HG02938 (cell line): ENCODE measurements around the gene NBEA.
"Not testable (repeated sequence)": the region's sequence is repeated elsewhere in the genome, so short reads cannot be mapped to it uniquely, and the experiment has no call there.

Source experiments
- ATAC-seq: cut with Tn5 transposase; IDR thresholded peaks from one replicate; pipeline ENCODE4 v1.9.1; 2021; ENCODE audit warnings: mild to moderate bottlenecking, moderate library complexity; ENCODE audit not compliant: unreplicated experiment

NBEA gene

GRCh38 chr13:35055705-35056104, 113.6 kb downstream of the NBEA start:
- no peak for ATAC-seq

DNA sequence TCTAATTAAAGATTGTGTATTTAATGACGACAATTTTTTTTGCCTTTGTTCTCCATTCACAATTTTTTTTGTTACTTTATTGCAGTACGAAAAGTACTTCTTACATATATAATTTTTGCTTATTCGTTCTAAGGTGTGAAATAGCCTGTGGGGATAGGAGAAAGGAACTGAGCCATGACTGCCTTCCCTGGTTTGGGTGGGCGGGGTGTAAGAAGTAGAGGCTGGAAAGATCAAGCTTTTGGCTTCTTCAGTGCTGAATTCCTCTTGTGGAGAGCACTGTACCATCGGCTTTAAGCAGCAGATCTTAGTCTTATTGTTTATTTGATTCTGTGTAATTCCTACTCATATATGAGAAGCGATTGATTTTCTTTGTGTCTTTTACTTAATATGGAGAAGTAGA, 115.8 kb downstream of the NBEA start:
- no peak for ATAC-seq

GRCh38 chr13:35058585-35058984, 116.5 kb downstream of the NBEA start:
- peak; percentile 87 for ATAC-seq

GRCh38 chr13:35086667-35087066, 144.6 kb downstream of the NBEA start:
- ATAC-seq: no peak

GRCh38 chr13:35092251-35092650, 150.2 kb downstream of the NBEA start:
- ATAC-seq: no peak

- ATAC-seq: no peak
These were observed 150.7 kb downstream of the NBEA start for GRCh38 chr13:35092751-35093150.

- ATAC-seq: no peak
These were observed 151.3 kb downstream of the NBEA start for GRCh38 chr13:35093356-35093755.

- ATAC-seq: not testable (repeated sequence)
These were observed 164.7 kb downstream of the NBEA start for GRCh38 chr13:35106771-35107170.

GRCh38 chr13:35107535-35107934, 165.5 kb downstream of the NBEA start:
- ATAC-seq: no peak

DNA sequence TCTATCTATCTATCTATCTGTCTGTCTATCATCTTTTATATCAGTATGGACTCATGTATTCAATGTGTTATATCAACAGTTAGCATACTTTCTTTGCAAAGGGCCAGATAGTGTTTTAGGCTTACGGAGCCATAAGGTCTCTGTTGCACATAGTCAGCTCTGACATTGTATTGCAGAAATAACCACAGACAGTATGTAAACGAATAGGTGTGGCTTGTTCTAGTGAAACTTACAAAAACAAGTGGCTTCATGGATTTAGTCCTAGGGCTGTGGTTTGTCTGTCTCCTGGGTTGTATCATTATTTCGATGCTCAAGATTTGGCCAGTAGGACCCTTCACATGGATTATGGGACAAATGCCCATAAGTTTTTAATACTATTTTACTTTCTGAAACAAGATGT, 171.5 kb downstream of the NBEA start:
- ATAC-seq: not testable (repeated sequence)

DNA sequence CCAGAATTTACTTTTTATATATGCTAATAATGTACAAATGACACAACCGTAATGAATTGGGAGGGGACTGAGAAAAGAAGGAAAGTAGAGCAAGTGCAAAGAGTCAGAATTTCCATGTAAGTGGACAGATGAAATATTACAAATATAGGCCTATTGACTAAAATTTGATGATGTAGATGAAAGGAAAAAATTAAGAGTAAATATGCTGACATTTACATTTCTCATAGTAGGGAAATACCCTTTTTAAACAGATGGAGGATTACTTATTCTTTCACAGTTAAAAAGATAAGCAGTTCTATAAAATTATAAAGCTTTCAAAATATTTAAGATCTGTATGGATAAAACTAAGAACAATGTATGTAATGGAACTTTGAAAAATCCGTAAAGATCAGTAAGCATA, 185.4 kb downstream of the NBEA start:
- ATAC-seq: no peak

DNA sequence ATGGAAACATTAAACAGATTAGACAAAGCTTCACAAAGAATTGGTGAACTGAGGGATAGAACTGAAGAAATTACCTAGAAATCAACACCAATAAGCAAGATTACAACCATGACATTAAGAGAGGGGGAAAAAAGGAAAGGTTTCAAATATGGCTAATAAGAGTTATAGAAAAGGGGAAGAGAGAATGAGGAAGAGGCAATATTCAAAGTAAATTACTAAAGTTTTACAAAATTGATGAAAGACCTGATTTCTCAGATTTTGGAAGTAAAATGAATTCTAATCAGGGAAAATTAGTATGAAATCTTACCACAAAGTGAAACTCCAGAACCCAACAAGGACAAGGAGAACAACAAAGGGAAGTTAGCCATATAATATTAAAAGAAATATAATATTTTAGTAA, 187.4 kb downstream of the NBEA start:
- no peak for ATAC-seq

GRCh38 chr13:35131471-35131870, 189.4 kb downstream of the NBEA start:
- no peak for ATAC-seq

GRCh38 chr13:35136585-35136984, 194.5 kb downstream of the NBEA start:
- ATAC-seq: no peak

DNA sequence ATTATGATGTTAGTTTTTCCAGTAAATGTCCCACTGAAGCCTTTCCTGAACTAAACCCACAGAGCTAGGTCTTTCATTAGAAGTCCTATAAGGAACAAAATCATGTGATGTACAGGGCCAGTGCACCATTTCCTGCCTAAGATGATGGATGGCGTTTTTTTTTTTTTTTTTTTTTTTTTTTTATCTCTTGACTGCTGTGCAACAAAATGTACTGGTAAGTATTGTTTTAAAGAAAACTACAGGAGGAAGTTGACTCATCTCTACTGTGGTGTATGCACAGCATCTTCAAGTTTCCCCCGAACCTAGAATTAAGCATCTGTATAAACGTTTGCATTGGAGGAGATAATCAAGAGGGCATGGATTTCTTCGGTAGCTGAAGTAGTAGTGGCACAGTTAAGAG, 197.5 kb downstream of the NBEA start:
- no peak for ATAC-seq

DNA sequence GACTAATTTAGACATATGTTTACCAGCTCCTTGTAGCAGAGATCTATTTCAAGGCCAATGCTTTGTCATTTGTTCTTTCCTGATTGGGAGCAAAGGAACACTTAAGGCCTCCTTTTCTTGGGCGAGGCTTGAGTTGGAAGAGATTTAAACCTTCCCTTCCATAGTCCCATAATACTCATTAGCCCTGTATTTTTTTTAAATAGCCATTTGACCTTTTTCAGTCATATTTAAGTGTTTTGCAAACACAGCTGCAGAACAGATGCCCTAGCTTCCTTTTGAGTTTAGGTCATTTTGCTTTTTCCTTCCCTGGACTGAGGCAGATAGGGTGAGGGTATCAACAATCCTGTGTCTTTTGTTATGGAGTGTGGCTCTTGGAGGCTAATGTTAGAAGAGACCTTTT, 198.3 kb downstream of the NBEA start:
- no peak for ATAC-seq

DNA sequence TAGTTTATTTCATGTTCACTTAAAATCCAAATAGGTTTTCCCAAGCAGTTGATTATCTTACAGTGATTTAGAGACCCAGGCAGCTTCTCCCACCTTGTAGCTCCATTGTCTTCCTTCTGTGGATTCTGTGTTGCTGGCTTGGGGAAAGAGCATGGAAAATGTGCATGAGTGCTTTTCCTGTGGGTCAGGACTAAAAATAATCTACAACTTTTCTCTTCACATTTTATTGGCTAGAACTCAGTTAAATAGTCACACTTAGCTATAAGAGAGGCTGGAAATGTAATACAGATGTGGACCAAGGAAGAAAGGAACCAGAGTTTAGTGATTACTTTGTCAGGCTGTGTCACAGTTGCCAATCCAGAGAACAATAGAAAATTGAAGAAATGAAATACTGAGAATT, 198.8 kb downstream of the NBEA start:
- no peak for ATAC-seq

- no peak for ATAC-seq
These were observed 201.1 kb downstream of the NBEA start for GRCh38 chr13:35143123-35143522.

GRCh38 chr13:35144166-35144890, 202.3 kb downstream of the NBEA start:
- no peak for ATAC-seq

- no peak for ATAC-seq
These were observed 204.6 kb downstream of the NBEA start for GRCh38 chr13:35146686-35147085.

- peak; percentile 79 for ATAC-seq
These were observed 215.2 kb downstream of the NBEA start for GRCh38 chr13:35157143-35157755.

DNA sequence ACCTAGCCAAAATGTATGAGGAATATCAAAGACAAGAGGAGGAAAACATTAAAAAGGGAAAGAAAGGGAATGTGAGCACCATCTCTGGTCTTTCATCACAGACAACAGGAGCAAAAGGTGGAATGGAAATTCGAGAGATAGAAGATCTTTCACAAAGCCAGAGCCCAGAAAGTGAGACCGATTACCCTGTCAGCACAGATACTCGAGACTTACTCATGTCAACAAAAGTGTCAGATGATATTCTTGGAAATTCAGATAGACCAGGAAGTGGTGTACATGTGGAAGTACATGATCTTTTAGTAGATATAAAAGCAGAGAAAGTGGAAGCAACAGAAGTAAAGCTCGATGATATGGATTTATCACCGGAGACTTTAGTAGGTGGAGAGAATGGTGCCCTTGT, 217.0 kb downstream of the NBEA start:
- no peak for ATAC-seq

DNA sequence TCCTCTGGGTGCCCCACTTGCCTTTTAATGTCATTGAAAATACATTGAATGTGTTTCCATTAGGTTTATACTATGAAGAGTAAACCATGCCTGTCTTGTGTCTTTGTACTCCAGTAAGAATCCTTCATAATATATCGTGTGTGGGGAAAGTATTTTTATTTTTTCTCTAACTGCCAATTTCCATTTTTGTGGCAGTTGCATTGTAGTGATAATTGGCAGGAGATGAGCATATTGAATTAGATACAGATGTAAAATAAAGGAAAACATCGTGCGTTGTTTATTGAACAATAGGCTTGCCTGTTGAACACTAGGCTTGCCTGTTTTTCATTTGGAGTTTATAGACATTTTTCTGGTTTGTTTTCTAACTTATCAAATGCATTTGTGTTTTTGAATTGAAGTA, 218.8 kb downstream of the NBEA start:
- no peak for ATAC-seq
